ENCODE results near the gene TRIM25. TPM values are rescaled to one million over a fixed set of nuclear protein-coding genes. Genes with fewer than 3 reads are reported as not detected.

TRIM25 gene
- total RNA-seq, 3 donors from 2014 or later (not counting 1 experiment from before 2014, with no cell fraction given), result 50.4 to 100 (median 74.5) TPM

DNA sequence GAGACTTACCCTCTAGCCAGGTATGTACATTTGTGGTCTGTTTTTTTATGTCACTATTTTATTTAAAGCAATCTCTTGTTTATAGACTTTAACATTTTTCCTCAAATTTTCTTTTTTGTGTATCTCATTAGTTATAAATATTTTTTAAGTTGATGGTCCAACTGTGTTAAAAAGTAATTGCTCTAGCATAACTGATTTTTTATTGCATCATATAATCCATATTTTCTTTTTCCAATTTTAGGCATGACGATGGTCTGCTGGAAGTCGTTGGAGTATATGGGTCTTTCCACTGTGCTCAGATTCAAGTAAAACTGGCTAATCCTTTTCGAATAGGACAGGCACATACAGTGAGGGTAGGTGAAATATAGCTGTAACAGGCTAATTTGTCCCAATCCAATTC is 52.0 kb downstream of the TRIM25 start:
- Mint-ChIP-seq H3K36me3 (peaks cover 24% of the 10 kb centered on the region), H3K9me3 (no peaks in the 10 kb centered on the region), H3K4me3 (no peak overlapping the region), H3K27ac (no peak overlapping the region), H3K4me1 (no peaks in the 10 kb centered on the region), H3K27me3 (ENCODE audit: low read depth in 2 of 2) (no peaks in the 10 kb centered on the region)
- H3K4me3 ChIP-seq (ENCODE audit: low read length), result no peak overlapping the region
- intact Hi-C loops (cut with micrococcal nuclease), result no loop called here
- 97% methylated on average over 3 of the region's 3 CpGs for WGBS (ENCODE audit: insufficient coverage)
- no peaks in the 10 kb centered on the region for H3K4me1 ChIP-seq (ENCODE audit: control insufficient read depth, insufficient read depth, low read length)
- peaks cover 44% of the 10 kb centered on the region for H3K36me3 ChIP-seq (ENCODE audit: control insufficient read depth, insufficient read depth, low read length)
- TF ChIP-seq, protein P1, sequence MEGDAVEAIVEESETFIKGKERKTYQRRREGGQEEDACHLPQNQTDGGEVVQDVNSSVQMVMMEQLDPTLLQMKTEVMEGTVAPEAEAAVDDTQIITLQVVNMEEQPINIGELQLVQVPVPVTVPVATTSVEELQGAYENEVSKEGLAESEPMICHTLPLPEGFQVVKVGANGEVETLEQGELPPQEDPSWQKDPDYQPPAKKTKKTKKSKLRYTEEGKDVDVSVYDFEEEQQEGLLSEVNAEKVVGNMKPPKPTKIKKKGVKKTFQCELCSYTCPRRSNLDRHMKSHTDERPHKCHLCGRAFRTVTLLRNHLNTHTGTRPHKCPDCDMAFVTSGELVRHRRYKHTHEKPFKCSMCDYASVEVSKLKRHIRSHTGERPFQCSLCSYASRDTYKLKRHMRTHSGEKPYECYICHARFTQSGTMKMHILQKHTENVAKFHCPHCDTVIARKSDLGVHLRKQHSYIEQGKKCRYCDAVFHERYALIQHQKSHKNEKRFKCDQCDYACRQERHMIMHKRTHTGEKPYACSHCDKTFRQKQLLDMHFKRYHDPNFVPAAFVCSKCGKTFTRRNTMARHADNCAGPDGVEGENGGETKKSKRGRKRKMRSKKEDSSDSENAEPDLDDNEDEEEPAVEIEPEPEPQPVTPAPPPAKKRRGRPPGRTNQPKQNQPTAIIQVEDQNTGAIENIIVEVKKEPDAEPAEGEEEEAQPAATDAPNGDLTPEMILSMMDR (IDR thresholded peaks at IDR 0.05), result no peak
- no peaks in the 10 kb centered on the region for H3K27me3 ChIP-seq (ENCODE audit: control insufficient read depth, insufficient read depth, low read length)
- no peak overlapping the region for H3K27ac ChIP-seq (ENCODE audit: low read length)
- no peak for ATAC-seq
- no peak for DNase-seq
- H3K9me3 ChIP-seq (ENCODE audit: control insufficient read depth, insufficient read depth, low read length), result no peaks in the 10 kb centered on the region

DNA sequence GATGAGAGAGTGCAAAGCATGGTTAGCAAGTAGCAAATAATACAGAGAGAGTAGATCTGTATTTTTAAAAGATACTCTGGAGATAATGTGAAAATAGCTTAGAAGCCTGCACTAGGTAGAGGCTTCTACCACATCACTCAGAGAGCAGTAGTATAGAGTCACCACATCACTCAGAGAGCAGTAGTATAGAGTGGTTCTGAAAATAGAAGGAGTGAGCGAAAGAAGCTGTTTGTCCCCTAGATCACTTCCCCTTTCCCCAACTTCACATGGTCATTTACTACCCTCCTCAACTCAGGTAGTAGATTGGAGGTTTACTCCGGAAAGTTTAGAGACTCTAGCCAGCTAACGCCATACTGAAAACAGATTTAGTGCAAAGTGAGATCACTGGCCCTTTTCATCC is 62.8 kb downstream of the TRIM25 start:
- H3K36me3 Mint-ChIP-seq, result peaks cover 21% of the 10 kb centered on the region
- no peak overlapping the region for H3K27ac Mint-ChIP-seq
- Histone ChIP-seq H3K36me3 (ENCODE audit: control insufficient read depth, insufficient read depth, low read length) (peaks cover 26% of the 10 kb centered on the region), H3K27me3 (ENCODE audit: control insufficient read depth, insufficient read depth, low read length) (no peaks in the 10 kb centered on the region), H3K4me3 (ENCODE audit: low read length) (no peak overlapping the region), H3K4me1 (ENCODE audit: control insufficient read depth, insufficient read depth, low read length) (no peaks in the 10 kb centered on the region), H3K9me3 (ENCODE audit: control insufficient read depth, insufficient read depth, low read length) (no peaks in the 10 kb centered on the region), H3K27ac (ENCODE audit: low read length) (no peak overlapping the region)
- H3K4me1 Mint-ChIP-seq, result peaks cover 0 to 5% of the 10 kb centered on the region in 2 donors
- no peak overlapping the region for H3K4me3 Mint-ChIP-seq
- no peaks in the 10 kb centered on the region for H3K9me3 Mint-ChIP-seq
- TF ChIP-seq, protein P1 (IDR thresholded peaks at IDR 0.05), result no peak
- DNase-seq, result no peak
- 67% methylated on average over 1 of the region's 3 CpGs for WGBS (ENCODE audit: insufficient coverage)
- ATAC-seq, result no peak
- no peaks in the 10 kb centered on the region for H3K27me3 Mint-ChIP-seq (ENCODE audit: low read depth in 2 of 2)
- intact Hi-C loops (cut with micrococcal nuclease), result no loop called here

DNA sequence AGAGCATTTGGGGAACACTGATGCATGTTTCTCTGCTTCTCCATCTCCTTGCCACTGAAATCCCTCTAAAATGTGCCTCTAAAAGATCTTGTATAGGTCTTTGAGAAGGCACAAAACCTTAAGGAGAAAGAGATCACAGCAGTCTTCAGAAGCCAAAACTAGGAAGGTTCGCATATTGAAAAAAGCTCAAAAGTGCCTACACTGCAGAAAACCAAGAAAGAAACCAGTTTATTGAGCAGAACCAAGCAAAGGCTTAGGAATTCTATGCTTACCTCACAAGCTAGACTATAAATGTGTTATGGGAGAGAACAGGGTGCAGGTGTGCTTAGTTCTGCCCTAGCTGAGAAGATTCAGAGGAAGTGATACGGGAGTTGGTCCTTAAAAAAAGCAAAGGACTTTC is 63.3 kb downstream of the TRIM25 start:
- Histone ChIP-seq H3K4me3 (ENCODE audit: low read length) (no peak overlapping the region), H3K9me3 (ENCODE audit: control insufficient read depth, insufficient read depth, low read length) (no peaks in the 10 kb centered on the region), H3K27me3 (ENCODE audit: control insufficient read depth, insufficient read depth, low read length) (no peaks in the 10 kb centered on the region), H3K27ac (ENCODE audit: low read length) (no peak overlapping the region), H3K4me1 (ENCODE audit: control insufficient read depth, insufficient read depth, low read length) (no peaks in the 10 kb centered on the region), H3K36me3 (ENCODE audit: control insufficient read depth, insufficient read depth, low read length) (peaks cover 25% of the 10 kb centered on the region)
- 89% methylated on average over 2 of the region's 2 CpGs for WGBS (ENCODE audit: insufficient coverage)
- ATAC-seq, result no peak
- Mint-ChIP-seq H3K27me3 (ENCODE audit: low read depth in 2 of 2) (no peaks in the 10 kb centered on the region), H3K36me3 (peaks cover 21% of the 10 kb centered on the region), H3K4me1 (peaks cover 0 to 5% of the 10 kb centered on the region in 2 donors), H3K4me3 (no peak overlapping the region), H3K9me3 (no peaks in the 10 kb centered on the region), H3K27ac (no peak overlapping the region)
- no peak for DNase-seq
- intact Hi-C loops (cut with micrococcal nuclease), result no loop called here
- TF ChIP-seq, protein P1 (IDR thresholded peaks at IDR 0.05), result no peak

DNA sequence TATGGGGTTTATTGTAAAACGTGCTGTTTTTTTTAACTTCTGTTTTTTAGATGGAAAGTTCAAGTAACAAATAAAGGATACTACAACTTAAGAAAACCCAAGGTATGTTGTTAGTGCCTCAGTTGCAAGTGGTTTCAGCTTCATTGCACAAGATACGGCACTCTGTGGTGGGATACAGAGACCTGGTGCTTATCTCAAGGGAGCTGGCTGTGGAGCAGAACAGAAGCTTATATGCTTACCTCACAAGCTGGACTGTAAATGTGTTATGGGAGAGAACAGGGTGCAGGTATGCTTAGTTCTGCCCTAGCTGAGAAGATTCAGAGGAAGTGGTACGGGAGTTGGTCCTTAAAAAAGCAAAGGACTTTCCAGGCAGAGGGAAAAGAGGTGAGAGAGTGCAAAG is 64.7 kb downstream of the TRIM25 start:
- Histone ChIP-seq H3K4me1 (ENCODE audit: control insufficient read depth, insufficient read depth, low read length) (no peaks in the 10 kb centered on the region), H3K9me3 (ENCODE audit: control insufficient read depth, insufficient read depth, low read length) (no peaks in the 10 kb centered on the region), H3K27me3 (ENCODE audit: control insufficient read depth, insufficient read depth, low read length) (no peaks in the 10 kb centered on the region), H3K4me3 (ENCODE audit: low read length) (no peak overlapping the region), H3K27ac (ENCODE audit: low read length) (no peak overlapping the region), H3K36me3 (ENCODE audit: control insufficient read depth, insufficient read depth, low read length) (peaks cover 26% of the 10 kb centered on the region)
- Mint-ChIP-seq H3K27ac (no peak overlapping the region), H3K27me3 (ENCODE audit: low read depth in 2 of 2) (no peaks in the 10 kb centered on the region), H3K36me3 (peaks cover 21% of the 10 kb centered on the region), H3K9me3 (no peaks in the 10 kb centered on the region), H3K4me3 (no peak overlapping the region), H3K4me1 (peaks cover 0 to 5% of the 10 kb centered on the region in 2 donors)
- TF ChIP-seq, protein P1 (IDR thresholded peaks at IDR 0.05), result no peak
- intact Hi-C loops (cut with micrococcal nuclease), result no loop called here
- no peak for DNase-seq
- WGBS (ENCODE audit: insufficient coverage), result 67% methylated on average over 2 of the region's 3 CpGs
- no peak for ATAC-seq
